ENCODE results near the gene SUCLG2.

The SUCLG2 gene

GRCh38 chr3:67384016-67384415 is 270.4 kb downstream of the SUCLG2 start:
- DNase-seq (ENCODE audit: low spot score), result no peak

GRCh38 chr3:67383379-67383778 is 271.0 kb downstream of the SUCLG2 start:
- DNase-seq (ENCODE audit: low spot score), result no peak

GRCh38 chr3:67382536-67382935 is 271.9 kb downstream of the SUCLG2 start:
- DNase-seq (ENCODE audit: low spot score), result no peak

- DNase-seq (ENCODE audit: low spot score), result no peak
These were observed 272.6 kb downstream of the SUCLG2 start for GRCh38 chr3:67381667-67382272.

- DNase-seq (ENCODE audit: low spot score), result no peak
These were observed 274.3 kb downstream of the SUCLG2 start for GRCh38 chr3:67380118-67380517.

DNA sequence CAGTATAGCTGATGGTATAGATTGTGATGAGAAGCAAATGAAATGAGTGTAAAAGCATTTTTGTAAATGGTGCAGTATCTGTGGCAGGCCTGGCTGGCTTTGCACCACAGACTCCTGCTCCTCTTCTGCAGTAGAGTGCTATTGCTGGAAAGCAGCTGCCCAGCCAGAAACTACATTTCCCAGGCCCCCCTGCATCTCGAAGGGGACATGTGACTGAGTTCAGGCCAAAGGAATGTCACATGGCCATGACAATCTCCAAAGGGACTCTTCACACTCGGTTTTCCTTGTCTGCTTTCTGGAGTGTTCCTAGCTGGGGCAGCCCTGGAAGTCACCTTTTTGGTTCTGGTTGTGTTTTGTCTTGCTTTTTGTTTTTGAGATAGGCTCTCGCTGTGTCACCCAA is 277.1 kb downstream of the SUCLG2 start:
- no peak for DNase-seq (ENCODE audit: low spot score)

GRCh38 chr3:67376416-67376815 is 278.0 kb downstream of the SUCLG2 start:
- no peak for DNase-seq (ENCODE audit: low spot score)

GRCh38 chr3:67375976-67376375 is 278.4 kb downstream of the SUCLG2 start:
- DNase-seq (ENCODE audit: low spot score), result no peak

DNA sequence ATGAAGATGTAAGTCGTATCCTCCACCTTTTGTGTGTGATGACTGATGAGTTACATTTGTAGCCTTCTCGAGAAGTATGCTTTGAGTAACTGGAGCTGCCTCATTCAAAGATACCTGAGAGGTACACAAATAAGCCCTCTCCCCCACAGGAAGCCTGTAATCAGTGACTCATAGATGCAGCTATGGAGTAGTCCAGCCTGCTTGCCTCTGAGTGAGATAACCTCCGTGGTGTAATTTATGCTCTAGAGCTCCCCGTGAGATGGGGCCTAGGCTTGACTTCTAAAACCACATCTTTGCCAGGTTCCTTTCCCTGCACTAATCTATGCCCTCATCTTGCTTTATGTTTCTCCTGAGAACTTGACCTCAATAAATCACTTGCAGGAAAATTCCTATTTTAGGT is 291.7 kb downstream of the SUCLG2 start:
- no peak for DNase-seq (ENCODE audit: low spot score)

DNA sequence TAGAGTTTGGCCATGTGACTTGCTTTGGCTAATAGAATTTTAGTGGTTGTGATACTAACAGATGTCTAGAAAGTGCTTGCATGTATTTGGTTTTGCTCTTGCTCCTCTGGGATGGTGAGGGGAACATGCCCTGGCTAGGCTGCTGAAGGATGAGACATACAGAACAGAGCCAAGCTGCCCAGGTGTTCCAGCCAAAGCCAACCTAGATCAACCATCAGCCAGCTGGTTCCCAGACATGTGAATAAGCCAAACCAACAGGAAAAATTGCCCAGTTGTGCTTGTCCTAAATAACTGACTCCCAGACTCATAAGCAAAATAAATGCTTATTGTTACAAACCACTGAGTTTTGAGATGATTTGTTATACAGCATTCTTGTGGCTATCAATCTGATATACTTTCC is 292.6 kb downstream of the SUCLG2 start:
- no peak for DNase-seq (ENCODE audit: low spot score)

DNA sequence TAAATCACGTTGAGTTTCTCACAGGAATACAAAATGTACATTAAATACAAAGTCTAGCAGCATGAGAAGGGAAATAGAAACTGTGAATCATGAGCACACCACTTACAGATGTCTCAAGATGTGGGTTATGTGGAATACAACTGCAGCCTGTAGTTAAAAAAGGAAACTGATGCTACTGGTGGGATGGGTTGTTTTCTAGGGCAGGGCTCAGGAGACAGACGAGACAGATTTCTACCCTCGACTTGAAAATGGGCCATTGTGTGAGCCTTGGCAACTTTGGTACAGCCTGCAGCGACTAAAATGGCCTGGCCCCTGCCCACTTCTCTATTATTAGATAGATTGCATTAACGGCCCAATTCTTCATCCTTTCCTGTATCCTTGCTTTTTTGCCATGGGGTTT is 293.1 kb downstream of the SUCLG2 start:
- DNase-seq (ENCODE audit: low spot score), result no peak

DNA sequence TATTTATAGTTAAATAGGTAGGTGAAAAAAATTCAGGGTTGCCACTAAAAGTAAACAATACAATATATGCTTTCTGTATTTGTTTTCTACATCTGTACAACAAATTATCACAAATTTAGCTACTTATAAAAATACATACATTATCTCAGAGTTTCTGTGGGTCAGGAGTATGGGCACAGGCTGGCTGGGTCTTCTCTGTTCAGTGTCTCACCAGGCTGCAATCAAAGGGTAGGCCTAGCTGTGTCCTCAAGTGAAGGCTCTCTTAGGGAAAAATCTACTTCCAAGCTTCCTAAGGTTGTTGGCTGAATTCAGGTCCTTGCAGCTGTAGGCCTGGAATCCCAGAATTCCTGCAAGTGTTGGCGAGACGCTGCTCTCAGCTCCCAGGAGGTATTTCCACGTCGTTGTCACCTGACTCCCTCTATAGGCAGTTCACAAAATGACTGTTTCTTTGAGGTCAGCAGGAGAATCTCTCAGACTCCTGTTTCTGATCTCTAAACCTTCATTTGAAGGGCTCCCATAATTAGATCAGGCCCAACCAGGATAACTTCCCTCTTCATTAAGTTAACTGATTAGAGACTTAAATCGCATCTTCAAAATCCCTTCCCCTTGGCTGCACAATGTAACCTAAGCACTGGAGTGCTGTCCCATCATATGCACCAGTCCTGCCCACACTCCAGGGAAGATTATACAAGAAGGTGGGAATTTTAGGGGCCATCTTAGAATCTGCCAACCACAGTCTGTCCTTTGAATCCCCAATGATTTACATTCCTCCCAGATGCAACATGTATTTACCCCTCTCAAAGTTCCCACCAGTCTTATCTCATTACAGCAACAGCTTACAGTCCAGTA is 296.6 kb downstream of the SUCLG2 start:
- no peak for DNase-seq (ENCODE audit: low spot score)

GRCh38 chr3:67349551-67350174 is 304.7 kb downstream of the SUCLG2 start:
- DNase-seq (ENCODE audit: low spot score), result no peak

DNA sequence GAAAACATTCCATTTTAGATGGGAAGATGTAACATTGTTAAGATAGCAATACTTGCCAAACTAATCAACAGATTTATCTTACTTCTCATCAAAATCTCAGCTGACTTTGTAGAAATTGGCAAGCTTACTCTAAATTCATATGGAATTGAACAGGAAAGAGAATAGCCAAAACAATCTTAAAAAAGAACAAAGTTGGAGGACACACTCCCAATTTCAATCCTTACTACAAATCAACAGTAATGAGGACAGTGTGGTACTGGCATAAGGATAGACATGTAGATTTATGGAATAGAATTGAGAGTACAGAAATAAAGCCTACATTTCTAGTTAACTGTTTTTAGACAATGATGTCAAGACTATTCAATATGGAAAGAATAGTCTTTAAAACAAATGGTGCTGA is 308.3 kb downstream of the SUCLG2 start:
- DNase-seq (ENCODE audit: low spot score), result no peak

DNA sequence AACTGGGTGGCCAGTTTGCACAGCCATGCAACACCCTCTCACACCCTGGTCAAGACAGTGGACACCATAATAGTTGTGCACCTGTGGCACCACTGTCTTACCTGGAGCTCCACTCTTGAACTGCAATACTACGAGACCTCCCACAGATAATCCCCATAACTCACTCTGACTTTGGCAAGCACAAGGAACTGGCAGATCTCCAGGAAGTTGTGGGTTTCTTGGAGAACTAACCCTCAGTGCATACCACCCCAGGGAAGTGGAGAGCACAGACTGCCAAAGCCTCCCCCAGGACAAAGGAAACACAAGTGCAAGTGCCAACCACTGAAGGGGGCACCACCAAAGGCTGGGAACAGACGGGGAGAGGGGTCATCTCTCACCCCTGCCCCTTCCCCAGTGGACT is 318.6 kb downstream of the SUCLG2 start:
- DNase-seq (ENCODE audit: low spot score), result no peak

DNA sequence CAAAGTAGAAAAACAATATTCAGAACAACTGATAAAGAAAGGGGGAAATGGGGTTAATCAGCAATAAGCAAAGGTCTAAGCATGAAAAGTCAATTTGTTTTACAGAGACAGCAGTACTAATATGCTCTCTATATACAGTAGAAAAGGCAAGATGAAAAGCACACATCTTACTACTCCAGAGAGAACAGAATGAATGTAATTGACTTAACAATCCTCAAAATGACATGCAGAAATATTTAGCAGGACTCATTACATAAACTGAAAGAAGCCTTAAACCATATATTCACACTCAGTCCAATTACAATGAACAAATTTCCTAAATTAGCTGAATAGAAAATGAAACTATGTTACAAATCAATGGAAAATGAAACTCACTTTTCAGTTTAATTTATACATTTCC is 319.8 kb downstream of the SUCLG2 start:
- DNase-seq (ENCODE audit: low spot score), result no peak

GRCh38 chr3:67329358-67329757 is 325.1 kb downstream of the SUCLG2 start:
- DNase-seq (ENCODE audit: low spot score), result no peak

DNA sequence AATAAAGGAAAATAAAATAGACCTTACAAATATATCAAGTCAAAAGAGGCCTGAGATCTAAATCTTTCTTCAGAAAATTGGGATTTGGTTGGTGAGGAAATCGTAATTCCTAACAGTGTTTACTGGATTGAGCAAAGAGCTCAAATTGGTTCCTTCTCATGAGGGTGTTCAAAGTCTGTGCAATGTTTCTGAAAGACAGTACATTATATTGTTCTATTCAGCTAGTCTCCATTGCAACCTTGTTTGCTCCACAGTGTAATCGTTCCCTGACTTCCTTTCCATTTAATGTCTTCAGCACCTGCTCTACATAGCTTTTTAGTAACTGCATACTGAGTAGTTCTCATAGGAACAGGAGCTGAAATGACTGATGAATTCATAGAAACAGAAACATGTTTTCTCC is 326.8 kb downstream of the SUCLG2 start:
- no peak for DNase-seq (ENCODE audit: low spot score)

- DNase-seq (ENCODE audit: low spot score), result no peak
These were observed 329.2 kb downstream of the SUCLG2 start for GRCh38 chr3:67325231-67325630.
